SU-DHL-6 (cell line): Measurements from ENCODE around the gene VPS26B.

Source experiments
- H2AFZ ChIP-seq: fragments of 200-600 bp; sonication (generic); 2 replicates; pipeline ENCODE4 v1.6.1; 2014; ENCODE audit warnings: low read depth, mild to moderate bottlenecking, moderate library complexity, mixed read lengths, antibody characterized with exemption, low read length; ENCODE audit not compliant: severe bottlenecking
- H3F3A ChIP-seq: fragments of 200-600 bp; shearing (Covaris generic); 2 replicates; pipeline ENCODE4 v1.6.0; 2016; ENCODE audit warnings: antibody characterized with exemption, mild to moderate bottlenecking; ENCODE audit not compliant: insufficient read depth
- H3K27ac ChIP-seq: fragments of 200-600 bp; sonication (generic); 2 replicates; pipeline ENCODE4 v1.5.1; 2016; ENCODE audit warnings: low read depth, mild to moderate bottlenecking, low read length, moderate library complexity, mixed read lengths
- H3K27me3 ChIP-seq: fragments of 200-600 bp; sonication (generic), shearing (Covaris generic); 2 replicates; pipeline ENCODE4 v1.6.0; 2014; ENCODE audit warnings: mild to moderate bottlenecking, low read length
- H3K36me3 ChIP-seq: fragments of 200-600 bp; sonication (generic); 2 replicates; pipeline ENCODE4 v1.6.1; 2014; ENCODE audit warnings: mild to moderate bottlenecking, low read length, mixed read lengths
- H3K4me2 ChIP-seq: fragments of 300-600, 200-600 bp; shearing (Covaris generic), sonication (generic); 2 replicates; pipeline ENCODE4 v1.6.0; 2014; ENCODE audit warnings: low read length, low read depth, mild to moderate bottlenecking; ENCODE audit not compliant: poor library complexity, severe bottlenecking
- H3K4me3 ChIP-seq: fragments of 200-600 bp; sonication (generic); 2 replicates; pipeline ENCODE4 v1.5.1; 2014; ENCODE audit warnings: antibody characterized with exemption, low read length, mild to moderate bottlenecking, mixed read lengths; ENCODE audit not compliant: insufficient read depth, poor library complexity, severe bottlenecking
- H3K79me2 ChIP-seq: fragments of 200-600 bp; sonication (generic); 2 replicates; pipeline ENCODE4 v1.6.1; 2014; ENCODE audit warnings: mild to moderate bottlenecking, low read length, moderate library complexity; ENCODE audit not compliant: insufficient read depth
- H3K9ac ChIP-seq: fragments of 200-600 bp; sonication (generic); 2 replicates; pipeline ENCODE4 v1.7.0; 2014; ENCODE audit warnings: mild to moderate bottlenecking, low read length
- H3K9me2 ChIP-seq: fragments of 200-600 bp; sonication (generic); replicated peaks from 2 replicates; pipeline ENCODE4 v1.6.1; 2014; ENCODE audit warnings: low read length; ENCODE audit not compliant: insufficient read depth
- H3K9me3 ChIP-seq: fragments of 200-600 bp; sonication (generic); 2 replicates; pipeline ENCODE4 v1.6.1; 2014; ENCODE audit warnings: low read length, mixed read lengths; ENCODE audit not compliant: insufficient read depth
- H4K20me1 ChIP-seq: fragments of 200-600 bp; sonication (generic); 2 replicates; pipeline ENCODE4 v1.6.1; 2014; ENCODE audit warnings: low read depth, mild to moderate bottlenecking, antibody characterized with exemption, low read length, moderate library complexity, mixed read lengths
- CTCF ChIP-seq: fragments of 200-600 bp; sonication (generic); IDR thresholded peaks from one replicate; pipeline ENCODE4 v1.5.1; 2017; ENCODE audit warnings: antibody characterized with exemption, mild to moderate bottlenecking, low read length, moderate library complexity; ENCODE audit not compliant: insufficient read depth, poor library complexity, severe bottlenecking
- EZH2phosphoT487 ChIP-seq: fragments of 200-600 bp; sonication (generic), shearing (Covaris generic); conservative IDR thresholded peaks from 2 replicates; pipeline ENCODE4 v1.6.1; 2018; ENCODE audit warnings: mild to moderate bottlenecking, antibody characterized with exemption, low read length, moderate library complexity, mixed read lengths

The VPS26B gene

GRCh38 chr11:134250246-134250645 is 25.8 kb downstream of the VPS26B start:
- Histone ChIP-seq H4K20me1 (no peaks in the 10 kb centered on the region), H3K9ac (no peak overlapping the region), H3K9me2 (no peaks in the 10 kb centered on the region), H3K79me2 (no peaks in the 10 kb centered on the region), H3K27ac (no peak overlapping the region), H3K4me3 (no peak overlapping the region), H3K27me3 (no peaks in the 10 kb centered on the region), H3K9me3 (no peaks in the 10 kb centered on the region), H3K4me2 (no peak overlapping the region), H3F3A (no peaks in the 10 kb centered on the region), H2AFZ (no peak overlapping the region), H3K36me3 (no peaks in the 10 kb centered on the region)
- TF ChIP-seq EZH2phosphoT487 (no peak), CTCF (no peak)

- Histone ChIP-seq H3K9ac (no peak overlapping the region), H3K9me2 (no peaks in the 10 kb centered on the region), H3K9me3 (no peaks in the 10 kb centered on the region), H3K4me2 (no peak overlapping the region), H3K79me2 (no peaks in the 10 kb centered on the region), H2AFZ (no peak overlapping the region), H3K27ac (no peak overlapping the region), H3F3A (no peaks in the 10 kb centered on the region), H3K4me3 (no peak overlapping the region), H4K20me1 (no peaks in the 10 kb centered on the region), H3K27me3 (no peaks in the 10 kb centered on the region), H3K36me3 (no peaks in the 10 kb centered on the region)
- TF ChIP-seq EZH2phosphoT487 = no peak
- no peak for TF ChIP-seq CTCF
Measured at GRCh38 chr11:134250675-134251074, 26.2 kb downstream of the VPS26B start.

- Histone ChIP-seq H3K4me2 (peak overlapping the region; percentile 73), H3K27me3 (no peaks in the 10 kb centered on the region), H3K79me2 (no peaks in the 10 kb centered on the region), H3K4me3 (peak overlapping the region; percentile 58), H3K36me3 (no peaks in the 10 kb centered on the region), H3K9me2 (no peaks in the 10 kb centered on the region), H3K9me3 (no peaks in the 10 kb centered on the region), H2AFZ (peak overlapping the region; percentile 75), H3K9ac (peak overlapping the region; percentile 76), H3F3A (no peaks in the 10 kb centered on the region), H3K27ac (no peak overlapping the region), H4K20me1 (no peaks in the 10 kb centered on the region)
- TF ChIP-seq CTCF (no peak), EZH2phosphoT487 (no peak)
Measured at GRCh38 chr11:134252346-134253187, 28.1 kb downstream of the VPS26B start.
